GM19372 (cell line): ENCODE results near the gene CASP8AP2.
"Not testable (repeated sequence)": the region's sequence is repeated elsewhere in the genome, so short reads cannot be mapped to it uniquely, and the experiment has no call there.

Experiments used
- ATAC-seq: cut with Tn5 transposase; IDR thresholded peaks from one replicate; pipeline ENCODE4 v1.9.1; 2021; ENCODE audit warnings: mild to moderate bottlenecking, low read depth, moderate library complexity; ENCODE audit not compliant: unreplicated experiment

The CASP8AP2 gene

DNA sequence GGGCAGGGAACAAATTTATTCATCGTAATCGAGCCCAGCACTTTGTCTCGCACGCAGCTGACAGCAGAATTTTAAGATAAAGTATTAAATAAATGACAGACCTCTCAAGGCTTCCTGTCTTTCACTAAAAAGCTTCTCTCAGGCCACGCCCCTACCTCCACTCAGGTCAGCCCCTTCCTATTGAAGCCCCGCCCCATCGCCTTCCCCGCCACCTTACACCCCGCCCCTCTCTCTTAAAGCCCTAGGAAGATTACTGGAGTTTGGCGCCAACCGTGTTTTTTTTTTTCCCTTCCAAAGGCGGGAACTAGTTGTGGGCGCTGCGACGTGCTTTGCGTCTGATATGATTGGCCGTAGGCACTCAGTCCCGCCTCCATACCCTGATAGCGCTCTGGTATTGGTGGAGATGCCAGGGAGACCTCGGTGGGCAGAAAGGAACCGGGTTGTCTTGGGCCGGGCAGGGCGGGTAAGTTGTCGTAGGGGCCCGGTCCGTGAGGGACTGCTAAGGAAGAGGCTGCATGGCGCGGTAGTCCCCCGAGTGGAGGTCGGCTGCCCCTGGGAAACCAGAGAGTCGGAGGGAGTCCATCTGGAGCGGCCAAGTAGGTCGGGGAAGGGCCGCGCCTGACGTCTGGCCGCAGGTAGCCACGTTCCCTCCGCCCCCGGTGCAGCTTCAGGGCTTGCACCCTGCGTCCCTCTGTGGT lies at the start of gene CASP8AP2:
CASP8AP2 (plus strand) TSS at position 409 of the 698 bp plus-strand sequence.
- ATAC-seq: peak; percentile 95

DNA sequence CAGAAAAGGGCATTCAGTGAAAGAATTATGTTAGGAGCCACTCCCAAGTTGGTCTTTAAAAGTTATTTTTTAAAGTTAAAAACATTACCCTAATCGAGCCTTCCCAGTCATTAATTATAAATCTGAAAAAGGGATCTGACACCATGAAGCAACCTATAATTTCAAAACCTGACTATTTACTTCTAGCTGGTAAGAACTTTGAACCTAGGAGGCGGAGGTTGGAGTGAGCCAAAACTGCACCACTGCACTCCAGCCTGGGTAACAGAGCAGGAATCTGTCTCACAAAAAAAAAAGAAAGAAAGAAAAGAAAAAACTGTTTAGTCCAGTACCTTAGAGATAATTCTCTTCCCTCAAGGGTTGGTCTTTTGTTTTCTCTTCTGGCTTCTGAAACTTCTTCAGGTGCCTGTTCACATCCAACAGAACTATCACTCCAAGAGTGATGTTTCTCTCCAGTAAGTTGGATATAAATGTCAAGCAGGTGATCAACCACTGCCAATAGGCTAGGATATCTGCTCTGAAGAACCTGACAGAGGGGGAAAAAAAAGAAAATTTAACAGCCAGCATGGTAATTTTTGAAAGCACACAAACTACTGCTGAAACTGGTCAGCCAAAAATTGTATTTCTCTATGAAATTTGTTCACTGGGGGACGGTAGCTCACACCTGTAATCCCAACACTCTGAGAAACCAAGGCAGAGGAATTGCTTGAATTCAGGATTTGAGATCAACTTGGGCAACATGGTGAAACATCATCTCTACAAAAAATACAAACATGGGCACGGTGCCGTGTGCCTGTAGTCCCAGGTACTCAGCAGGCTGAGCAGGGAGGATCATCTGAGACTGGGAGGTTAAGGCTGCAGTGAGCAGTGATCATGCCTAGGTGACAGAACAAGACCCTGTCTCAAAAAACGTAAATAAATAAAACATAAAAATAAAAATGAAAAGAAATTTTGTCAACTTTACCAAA lies 48.3 kb upstream of the CASP8AP2 start:
- ATAC-seq: no peak

DNA sequence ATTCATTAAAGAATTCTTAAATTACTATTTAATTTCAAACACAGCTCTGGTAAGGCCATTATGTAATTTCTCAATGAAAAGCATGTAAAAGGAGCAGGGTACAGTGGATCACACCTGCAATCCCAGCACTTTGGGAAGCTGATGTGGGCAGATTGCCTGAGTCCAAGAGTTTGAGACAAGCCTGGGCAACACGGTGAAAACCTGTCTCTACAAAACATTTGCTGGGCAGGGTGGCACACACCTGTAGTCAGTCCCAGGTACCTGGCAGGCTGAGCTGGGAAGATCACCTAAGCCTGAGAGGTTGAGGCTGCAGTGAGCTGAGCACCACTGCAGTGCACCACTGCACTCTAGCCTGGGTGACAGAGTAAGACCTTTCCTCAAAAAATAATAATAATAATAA lies 47.5 kb upstream of the CASP8AP2 start:
- no peak for ATAC-seq

DNA sequence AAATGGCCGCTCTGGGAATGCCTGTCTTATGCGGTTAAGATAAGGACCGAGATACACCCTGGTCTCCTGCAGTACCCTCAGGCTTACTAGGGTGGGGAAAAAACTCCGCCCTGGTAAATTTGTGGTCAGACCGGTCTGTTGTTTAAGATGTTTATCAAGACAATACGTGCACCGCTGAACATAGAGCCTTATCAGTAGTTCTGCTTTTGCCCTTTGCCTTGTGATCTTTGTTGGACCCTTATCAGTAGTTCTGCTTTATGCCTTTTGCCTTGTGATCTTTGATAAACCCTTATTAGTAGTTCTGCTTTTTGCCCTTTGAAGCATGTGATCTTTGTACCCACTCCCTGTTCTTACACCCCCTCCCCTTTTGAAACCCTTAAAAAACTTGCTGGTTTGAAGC lies 46.4 kb upstream of the CASP8AP2 start:
- ATAC-seq: not testable (repeated sequence)

DNA sequence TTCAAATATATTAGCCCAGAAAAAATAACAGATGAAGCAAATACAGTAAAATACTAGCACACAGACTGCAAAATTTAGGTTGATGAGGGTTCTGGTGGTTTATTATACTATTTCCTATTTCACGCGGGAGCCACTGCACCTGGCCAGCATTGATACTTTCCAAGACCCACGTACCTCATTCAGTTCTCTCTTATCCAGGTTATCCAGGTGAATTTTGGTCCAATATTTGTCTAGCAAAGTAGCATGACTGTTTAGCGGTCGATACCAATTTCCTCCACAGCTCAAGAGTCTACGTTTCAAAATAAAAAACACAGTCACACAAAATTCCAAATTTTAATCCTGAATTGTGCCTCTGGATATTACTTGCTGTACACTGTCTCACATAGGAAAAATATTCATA lies 44.8 kb upstream of the CASP8AP2 start:
- ATAC-seq: no peak

DNA sequence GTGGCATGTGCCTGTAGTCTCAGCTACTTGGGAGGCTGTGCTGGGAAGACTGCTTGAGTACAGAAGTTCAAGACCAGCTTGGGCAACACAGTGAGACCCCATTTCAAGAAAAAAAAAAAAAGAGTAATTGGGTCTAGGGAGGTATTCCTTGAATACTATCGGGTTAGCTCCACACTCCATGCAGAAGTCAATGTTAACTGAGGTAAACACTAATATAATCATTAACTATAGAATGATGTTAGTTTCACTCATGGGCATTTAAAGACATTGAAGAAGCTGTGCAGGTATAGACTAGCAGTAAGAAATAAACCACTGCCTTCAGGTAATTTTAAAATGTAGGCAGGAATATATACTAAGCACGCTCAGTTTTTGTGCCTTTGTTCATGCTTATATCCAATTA lies 42.7 kb upstream of the CASP8AP2 start:
- no peak for ATAC-seq

DNA sequence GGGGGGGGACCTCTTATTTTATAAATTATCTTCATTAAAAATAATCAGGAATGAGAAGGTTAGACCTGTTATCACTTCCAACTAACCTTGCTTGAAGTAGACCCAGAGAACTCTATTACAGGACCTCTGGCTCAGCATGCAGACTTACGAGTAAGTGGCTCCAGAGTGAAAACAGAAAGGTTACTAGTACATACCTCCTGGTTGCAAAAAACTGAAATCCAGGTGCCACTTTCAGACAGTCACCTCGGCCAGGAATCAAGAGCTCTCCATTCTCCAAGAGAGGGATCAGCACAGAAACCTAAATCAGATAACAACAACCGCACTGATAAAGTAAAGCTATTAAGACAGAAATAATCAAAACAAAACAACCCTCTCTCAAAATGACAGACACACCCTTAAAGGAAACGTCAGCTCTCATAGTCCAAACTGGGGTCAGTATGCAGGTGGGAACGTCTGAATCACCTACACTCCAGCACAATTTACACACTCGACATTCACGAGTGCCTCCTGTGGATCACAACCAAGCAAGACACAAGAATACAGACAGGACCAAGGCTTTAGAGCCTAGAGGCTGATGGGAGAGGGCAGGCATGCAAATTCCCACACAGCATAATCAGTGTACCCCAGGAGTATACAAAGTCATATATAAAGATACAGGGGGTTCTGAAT lies 41.9 kb upstream of the CASP8AP2 start:
- no peak for ATAC-seq

DNA sequence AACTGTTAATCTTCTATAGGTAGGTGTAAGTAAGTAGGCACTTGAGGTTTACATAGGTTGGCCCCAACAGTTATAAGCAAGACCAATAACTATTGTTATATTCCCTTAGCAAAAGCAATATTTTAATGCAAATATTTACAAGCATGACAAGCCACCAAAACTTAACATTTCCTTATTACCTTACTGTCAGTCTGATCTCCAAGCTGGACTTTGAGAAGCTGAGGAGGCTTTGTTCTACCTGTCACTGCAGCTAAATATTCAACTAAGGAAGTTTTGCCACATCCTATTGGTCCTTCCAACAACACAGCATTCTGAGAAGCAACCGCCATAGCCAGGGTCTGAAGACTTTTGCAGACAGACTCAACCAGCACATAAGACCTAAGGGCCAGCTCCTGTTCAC lies 39.7 kb upstream of the CASP8AP2 start:
- no peak for ATAC-seq

DNA sequence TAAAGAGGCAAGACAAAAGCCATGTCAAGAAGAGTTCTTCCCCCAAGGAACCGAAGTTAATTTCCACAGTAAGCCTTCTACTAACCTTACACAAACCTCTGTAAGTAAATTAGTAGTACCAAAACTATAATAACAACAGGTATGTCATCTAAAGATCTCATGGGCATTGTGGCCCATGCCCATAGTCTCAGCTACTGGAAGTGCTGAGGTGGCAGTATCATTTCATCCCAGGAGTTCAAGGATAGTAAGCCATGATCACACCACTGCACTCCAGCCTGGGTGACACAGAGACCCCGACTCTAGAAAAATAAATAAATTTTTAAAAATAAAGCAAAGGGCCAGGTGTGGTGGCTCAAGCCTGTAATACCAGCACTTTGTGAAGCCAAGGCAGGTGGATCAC lies 39.3 kb upstream of the CASP8AP2 start:
- ATAC-seq: no peak

DNA sequence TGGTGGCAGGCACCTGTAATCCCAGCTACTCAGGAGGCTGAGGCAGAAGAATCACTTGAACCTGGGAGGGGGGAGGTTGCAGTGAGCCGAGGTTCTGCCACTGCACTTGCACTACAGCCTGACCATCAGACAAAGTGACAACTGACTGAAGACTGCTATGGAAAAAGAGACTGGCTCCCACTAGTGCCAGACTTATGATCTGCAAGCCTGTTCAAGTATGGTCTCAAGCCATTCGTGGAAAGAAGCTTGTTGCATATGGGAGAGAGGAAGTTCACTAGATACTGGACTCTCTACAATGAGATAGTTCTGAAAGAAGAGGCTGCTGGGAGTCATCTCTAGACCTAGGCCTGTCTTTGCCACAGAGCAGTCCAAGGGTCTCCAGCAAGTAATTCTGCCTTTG lies 36.8 kb upstream of the CASP8AP2 start:
- peak; percentile 88 for ATAC-seq

DNA sequence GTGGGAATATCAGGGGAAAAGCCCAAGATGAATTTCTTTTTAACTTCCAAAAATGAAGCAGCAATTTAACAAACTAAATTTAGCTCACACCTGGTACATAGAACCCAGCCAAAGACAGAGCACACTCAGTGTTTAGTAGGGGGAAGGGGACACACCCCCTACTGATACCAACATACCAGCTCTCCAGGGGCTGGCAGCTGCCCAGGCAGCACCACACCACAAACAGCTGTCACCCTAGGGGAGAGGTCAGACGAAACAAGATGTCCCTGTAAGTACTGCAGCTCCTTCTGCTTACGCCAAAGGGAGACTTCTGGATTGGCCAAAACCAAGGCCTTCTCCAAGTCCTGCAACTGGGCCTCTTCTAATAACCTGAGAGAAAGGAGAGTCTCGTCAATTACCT lies 36.1 kb upstream of the CASP8AP2 start:
- no peak for ATAC-seq

DNA sequence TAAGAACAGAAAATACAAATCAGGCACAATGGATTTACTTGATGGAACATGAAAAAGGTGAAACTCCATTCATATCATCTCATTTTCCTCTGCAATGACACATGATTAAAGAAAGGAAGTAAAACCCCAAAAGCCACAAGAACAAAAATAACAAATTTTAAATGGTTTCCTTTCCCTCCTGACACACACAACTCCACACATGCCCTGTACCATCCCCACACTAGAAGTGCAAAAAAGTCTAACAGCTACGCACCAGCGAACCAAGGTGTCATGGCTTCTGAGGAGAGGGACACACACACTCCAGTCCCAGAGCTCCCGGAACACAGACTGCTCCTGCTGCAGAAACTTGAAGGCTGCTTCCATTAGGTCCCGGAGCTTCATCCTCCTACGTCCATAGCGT lies 35.4 kb upstream of the CASP8AP2 start:
- ATAC-seq: no peak

DNA sequence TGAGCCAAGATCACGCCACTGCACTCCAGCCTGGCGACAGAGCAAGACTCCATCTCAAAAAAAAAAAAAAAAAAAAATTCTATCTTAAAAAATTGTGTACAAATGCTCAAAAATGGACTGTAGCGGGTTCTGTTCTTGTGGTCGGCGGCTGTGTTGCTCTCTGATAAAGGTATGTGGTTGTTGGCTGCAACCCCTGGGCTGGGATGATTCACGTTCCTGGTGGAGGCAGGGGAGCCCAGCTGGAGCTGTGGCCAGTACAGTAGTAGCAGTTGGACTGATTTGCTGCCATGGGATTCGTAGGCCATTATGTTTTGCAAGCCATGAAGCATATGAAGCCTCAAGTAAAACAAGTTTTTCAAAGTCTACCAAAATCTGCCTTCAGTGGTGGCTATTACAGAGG lies 32.4 kb upstream of the CASP8AP2 start:
- no peak for ATAC-seq

DNA sequence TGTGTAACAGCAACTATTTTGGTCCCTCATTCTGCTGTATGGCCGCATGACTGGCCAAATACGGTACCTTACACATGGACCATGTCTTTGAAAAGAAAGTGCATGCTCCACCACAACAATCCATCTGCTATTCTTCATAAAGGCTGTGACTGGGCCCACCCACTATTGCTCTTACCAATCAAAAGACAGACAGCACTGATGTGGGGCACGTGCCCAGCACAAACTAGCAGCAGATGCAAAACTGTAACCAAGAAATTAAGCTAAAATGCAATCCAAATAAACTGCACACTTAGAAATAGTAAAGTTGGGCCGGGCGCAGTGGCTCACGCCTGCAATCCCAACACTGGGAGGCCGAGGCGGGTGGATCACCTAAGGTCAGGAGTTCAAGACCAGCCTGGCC lies 30.6 kb upstream of the CASP8AP2 start:
- no peak for ATAC-seq

DNA sequence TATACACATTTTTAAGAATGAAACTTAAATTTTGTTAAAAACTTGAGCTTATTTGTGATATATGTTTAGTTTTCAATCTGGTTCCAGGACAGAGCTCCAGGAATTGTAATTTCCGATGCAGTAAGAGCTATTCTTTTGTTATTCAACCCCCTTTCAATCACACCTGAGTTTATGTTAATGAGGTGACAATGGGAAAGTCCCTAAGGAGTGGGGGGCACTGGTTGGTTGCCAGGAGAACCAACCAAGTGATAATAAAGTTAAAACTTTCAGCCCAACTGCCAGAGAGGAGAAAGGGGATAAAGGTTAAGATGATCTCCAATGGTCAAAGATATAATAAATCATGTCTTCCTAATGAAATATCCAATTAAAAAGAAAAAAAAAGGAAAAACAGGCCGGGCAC lies 29.9 kb upstream of the CASP8AP2 start:
- ATAC-seq: no peak

DNA sequence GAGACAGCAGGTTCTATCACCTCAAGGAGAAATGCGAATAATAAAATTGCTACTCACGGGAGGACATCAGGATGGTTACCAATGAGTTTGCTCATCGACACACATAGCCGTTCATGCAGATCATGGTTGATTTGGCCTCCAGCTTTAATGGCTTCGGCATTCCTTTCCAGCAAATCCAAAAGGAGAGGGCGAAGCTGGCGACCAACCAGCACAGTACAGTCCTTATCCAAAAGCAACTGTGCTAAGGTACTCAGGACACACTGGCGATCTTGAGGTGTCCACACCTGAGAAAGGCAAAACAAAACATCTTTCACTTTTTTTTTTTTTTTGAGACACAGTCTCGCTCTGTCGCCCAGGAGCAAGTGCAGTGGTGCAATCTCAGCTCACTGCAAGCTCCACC lies 26.4 kb upstream of the CASP8AP2 start:
- ATAC-seq: no peak

DNA sequence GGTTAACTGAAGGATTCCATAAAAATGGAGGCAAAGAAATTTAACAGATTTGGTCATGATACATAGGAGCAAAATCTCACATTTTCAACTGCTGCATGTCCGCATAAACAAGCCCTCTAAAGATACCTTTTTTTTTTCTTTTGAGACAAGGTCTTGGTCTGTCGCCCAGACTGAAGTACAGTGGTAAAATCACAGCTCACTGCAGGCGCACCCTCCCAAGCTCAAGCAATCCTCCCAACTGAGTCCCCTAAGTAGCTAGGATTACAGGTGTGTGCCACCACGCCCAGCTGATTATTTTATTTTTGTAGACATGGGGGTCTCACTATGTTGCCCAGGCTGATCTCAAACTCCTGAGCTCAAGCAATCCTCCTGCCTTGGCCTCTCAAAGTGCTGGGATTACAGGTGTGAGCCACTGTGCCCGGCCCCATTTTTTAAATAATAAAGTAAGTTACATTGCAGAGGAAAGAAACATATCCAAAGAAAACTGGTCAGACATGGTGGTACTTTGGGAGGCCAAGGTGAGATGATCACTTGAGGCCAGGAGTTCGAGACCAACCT lies 23.8 kb upstream of the CASP8AP2 start:
- ATAC-seq: no peak

DNA sequence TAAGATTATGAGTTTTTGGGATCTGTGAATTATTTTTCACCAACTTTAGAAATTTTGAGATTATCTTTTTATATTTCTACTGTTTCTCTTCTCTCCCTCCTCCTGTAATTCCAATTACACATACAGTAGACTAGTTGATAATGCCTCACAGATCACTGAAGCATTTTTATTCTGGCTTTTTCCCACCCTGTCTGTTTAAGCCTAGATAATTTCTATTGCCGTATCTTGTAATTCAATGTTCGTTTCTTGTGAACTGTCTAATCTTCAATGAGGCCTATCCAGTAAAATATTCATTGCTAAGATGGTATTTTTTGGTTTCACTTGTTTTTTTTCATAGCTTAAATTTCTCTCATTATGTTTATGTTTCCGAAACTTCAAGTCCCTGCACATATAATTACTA lies 22.1 kb upstream of the CASP8AP2 start:
- no peak for ATAC-seq

DNA sequence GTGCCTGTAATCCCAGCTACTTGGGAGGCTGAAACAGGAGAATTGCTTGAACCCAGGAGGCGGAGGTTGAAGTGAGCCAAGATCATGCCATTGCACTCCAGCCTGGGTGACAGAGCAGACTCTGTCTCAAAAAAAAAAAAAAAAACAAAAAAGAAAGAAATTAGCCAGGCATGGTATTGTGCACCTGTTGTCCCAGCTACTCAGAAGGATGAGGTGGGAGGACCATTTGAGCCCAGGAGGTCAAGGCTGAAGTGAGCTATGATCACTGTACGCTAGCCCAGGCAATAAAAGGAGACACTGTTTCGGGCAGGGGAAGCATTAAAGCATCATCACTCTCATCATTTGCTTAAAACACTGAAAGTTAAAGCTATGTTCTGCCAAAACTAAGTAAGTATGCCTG lies 16.3 kb upstream of the CASP8AP2 start:
- not testable (repeated sequence) for ATAC-seq

DNA sequence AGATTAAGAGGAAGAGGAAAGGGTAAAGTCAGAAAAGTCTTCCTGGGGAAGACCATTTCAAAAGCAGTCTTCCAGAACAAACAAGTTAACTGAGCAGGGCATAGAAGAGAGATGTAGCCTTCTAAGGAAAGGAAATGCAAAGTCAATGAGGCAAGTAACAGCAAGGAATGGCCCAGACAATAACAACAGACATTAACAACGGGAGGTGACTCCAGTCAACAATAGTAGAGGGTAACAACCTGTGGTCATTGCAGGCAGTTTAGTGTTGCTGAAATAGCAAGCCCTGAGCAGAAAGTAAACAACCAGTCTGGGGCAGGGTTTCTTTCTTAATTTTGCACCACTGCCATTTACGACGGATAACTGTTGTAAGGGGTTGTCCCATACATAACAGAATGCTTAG lies 12.2 kb upstream of the CASP8AP2 start:
- ATAC-seq: no peak

DNA sequence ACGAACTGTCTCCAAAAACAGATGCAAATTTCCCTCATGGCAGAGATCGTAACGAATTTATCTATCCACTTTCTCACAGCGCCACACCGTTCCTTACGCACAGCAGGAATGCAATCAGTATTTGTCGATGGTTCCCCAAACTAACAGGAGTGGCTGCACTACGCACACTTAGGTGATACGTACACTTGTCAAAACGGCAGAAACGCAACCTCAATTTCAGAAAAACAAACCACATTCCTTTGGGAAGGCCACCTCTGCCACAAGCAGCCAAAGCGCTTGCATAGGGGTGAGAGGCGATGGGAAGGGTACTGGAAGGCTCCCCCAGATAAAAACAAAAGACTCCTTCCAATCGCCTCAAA lies 10.7 kb upstream of the CASP8AP2 start:
- ATAC-seq: peak; percentile 10
